HepG2 (cell line): Measurements from ENCODE around the gene ITGAE. TPM values are rescaled to one million over a fixed set of nuclear protein-coding genes. Genes with fewer than 3 reads are reported as not detected.

ENCODE experiments used
- ATAD3A ChIP-seq: sonication (generic); formaldehyde crosslinking; IDR thresholded peaks from 2 replicates; pipeline ENCODE4 v1.4.0; 2020; ENCODE audit warnings: missing genetic modification reagents
- ELF3 ChIP-seq: IDR thresholded peaks from 2 replicates; pipeline ENCODE4 v1.6.1; 2016; ENCODE audit warnings: missing genetic modification reagents, missing compliant biosample characterization
- HIVEP1 ChIP-seq: sonication (generic); formaldehyde crosslinking; IDR thresholded peaks from 2 replicates; pipeline ENCODE4 v1.4.0; 2020; ENCODE audit warnings: mild to moderate bottlenecking, missing genetic modification reagents
- MAF1 ChIP-seq: sonication (generic); formaldehyde crosslinking; IDR thresholded peaks from 2 replicates; pipeline ENCODE4 v1.5.0; 2020; ENCODE audit warnings: missing genetic modification reagents, borderline replicate concordance
- MBD4 ChIP-seq: IDR thresholded peaks from 2 replicates; pipeline ENCODE4 v1.6.1; 2012; ENCODE audit warnings: low read length, inconsistent platforms, borderline replicate concordance
- MTA1 ChIP-seq: sonication (generic); formaldehyde crosslinking; IDR thresholded peaks from 2 replicates; pipeline ENCODE4 v1.4.0; 2020; ENCODE audit warnings: missing genetic modification reagents, mild to moderate bottlenecking, borderline replicate concordance
- NCOA5 ChIP-seq: sonication (generic); formaldehyde crosslinking; IDR thresholded peaks from 2 replicates; pipeline ENCODE4 v1.4.0; 2020; ENCODE audit warnings: missing genetic modification reagents
- NFKBIZ ChIP-seq: IDR thresholded peaks from 2 replicates; pipeline ENCODE4 v1.6.1; 2018; ENCODE audit warnings: missing genetic modification reagents, missing compliant biosample characterization
- SNRNP70 ChIP-seq: fragments of 200-400 bp; formaldehyde crosslinking; IDR thresholded peaks from 2 replicates; pipeline ENCODE4 v1.6.1; 2017; ENCODE audit warnings: mild to moderate bottlenecking, low read depth, low read length, moderate library complexity
- ZBTB7B ChIP-seq: sonication (generic); formaldehyde crosslinking; IDR thresholded peaks from 2 replicates; pipeline ENCODE4 v1.4.0; 2020; ENCODE audit warnings: missing genetic modification reagents
- ZNF18 ChIP-seq: sonication (generic); formaldehyde crosslinking; IDR thresholded peaks from 2 replicates; pipeline ENCODE4 v1.8.0; 2022; ENCODE audit warnings: mild to moderate bottlenecking, missing genetic modification reagents; ENCODE audit not compliant: insufficient replicate concordance
- ZNF232 ChIP-seq: sonication (generic); formaldehyde crosslinking; IDR thresholded peaks from 2 replicates; pipeline ENCODE4 v1.4.0; 2020; ENCODE audit warnings: missing genetic modification reagents, borderline replicate concordance
- ZNF234 ChIP-seq: sonication (generic); formaldehyde crosslinking; conservative IDR thresholded peaks from 2 replicates; pipeline ENCODE4 v1.5.1; 2020; ENCODE audit warnings: mild to moderate bottlenecking, missing genetic modification reagents
- ZNF256 ChIP-seq: sonication (generic); formaldehyde crosslinking; conservative IDR thresholded peaks from 2 replicates; pipeline ENCODE4 v1.4.0; 2020; ENCODE audit warnings: missing genetic modification reagents
- ZNF530 ChIP-seq: sonication (generic); formaldehyde crosslinking; IDR thresholded peaks from 2 replicates; pipeline ENCODE4 v1.5.0; 2020; ENCODE audit warnings: low read depth, mild to moderate bottlenecking, missing genetic modification reagents
- ZNF563 ChIP-seq: sonication (generic); formaldehyde crosslinking; IDR thresholded peaks from 2 replicates; pipeline ENCODE4 v1.8.0; 2022; ENCODE audit warnings: mild to moderate bottlenecking, moderate library complexity, missing genetic modification reagents
- ZNF567 ChIP-seq: sonication (generic); formaldehyde crosslinking; IDR thresholded peaks from 2 replicates; pipeline ENCODE4 v1.8.1; 2023; ENCODE audit warnings: mild to moderate bottlenecking, missing genetic modification reagents, borderline replicate concordance
- ZNF615 ChIP-seq: sonication (generic); formaldehyde crosslinking; IDR thresholded peaks from 2 replicates; pipeline ENCODE4 v1.5.0; 2020; ENCODE audit warnings: mild to moderate bottlenecking, missing genetic modification reagents, borderline replicate concordance
- ZNF672 ChIP-seq: sonication (generic); formaldehyde crosslinking; IDR thresholded peaks from 2 replicates; pipeline ENCODE4 v1.8.1; 2022; ENCODE audit warnings: missing genetic modification reagents
- ZNF749 ChIP-seq: sonication (generic); formaldehyde crosslinking; IDR thresholded peaks from 2 replicates; pipeline ENCODE4 v1.8.0; 2022; ENCODE audit warnings: mild to moderate bottlenecking, missing genetic modification reagents, moderate library complexity, borderline replicate concordance
- ZNF768 ChIP-seq: sonication (generic); formaldehyde crosslinking; IDR thresholded peaks from 2 replicates; pipeline ENCODE4 v1.4.0; 2020; ENCODE audit warnings: missing genetic modification reagents
- polyA plus RNA-seq, 8 experiments: library from polyadenylated mRNA; depleted of rRNA in 3 of 8; stranded (reverse) in 7 of 8; unstranded in 1 of 8; fragments of >200 nt; fragmentation: Illumina TruSeq in 4 of 8; extraction: Trizol in 4 of 8; gene quantifications; 2 replicates each; pipeline versions ENCODE4 v1.2.1 to v1.2.3, GENCODE V29; 2011 to 2016; ENCODE audit warnings: low read depth in 4 of 8, missing spikeins in 1 of 8, mixed read lengths in 1 of 8; ENCODE audit not compliant: insufficient read depth in 1 of 8
- total RNA-seq, 5 experiments: library from RNA; depleted of rRNA; stranded (reverse); fragments of >200 nt; fragmentation: Illumina TruSeq; extraction: Trizol; gene quantifications; 2 replicates each; pipeline ENCODE4 v1.2.3, GENCODE V29; 2016; ENCODE audit warnings: low read depth in 1 of 5
- TF ChIP-seq, protein P1 (sequence below): sonication (generic); formaldehyde crosslinking; IDR thresholded peaks from 2 replicates; pipeline ENCODE4 v1.8.0; 2022; ENCODE audit warnings: mild to moderate bottlenecking, missing genetic modification reagents, moderate library complexity
- TF ChIP-seq, protein P2 (sequence below): sonication (generic); formaldehyde crosslinking; IDR thresholded peaks from 2 replicates; pipeline ENCODE4 v1.5.0; 2020; ENCODE audit warnings: mild to moderate bottlenecking, missing genetic modification reagents, borderline replicate concordance
- TF ChIP-seq, protein P3 (sequence below): sonication (generic); formaldehyde crosslinking; conservative IDR thresholded peaks from 2 replicates; pipeline ENCODE4 v1.8.0; 2022; ENCODE audit warnings: low read depth, missing genetic modification reagents

ITGAE gene
- total and polyA plus RNA-seq, 2 of the 13 experiments (the other 11 are each of a cell fraction or from before 2014, with no cell fraction given) = 42.3 to 49.0 TPM

GRCh38 chr17:3802461-3803307 is 1.7 kb upstream of the ITGAE start (continued):
- TF ChIP-seq ZNF234 (CRISPR knock-in tag) (no peak; the same call in 1 of the 2 replicates), NFKBIZ (peak; percentile 91), ELF3 (CRISPR knock-in tag) (peak; percentile 95), ZNF672 (no peak), NCOA5 (CRISPR knock-in tag) (no peak), ATAD3A (no peak), ZNF256 (CRISPR knock-in tag) (no peak), SNRNP70 (no peak), ZNF563 (CRISPR knock-in tag) (0 out of 2 replicates have a peak, but pooled peaks have one; percentile 17), MAF1 (CRISPR knock-in tag) (no peak; the same call in 1 of the 2 replicates), HIVEP1 (peak; percentile 61; the same call in 1 of the 2 replicates), ZNF530 (CRISPR knock-in tag) (no peak), ZBTB7B (CRISPR knock-in tag) (peak; percentile 100), ZNF18 (CRISPR knock-in tag) (peak; percentile 16), ZNF232 (CRISPR knock-in tag) (peak; percentile 68; the same call in 1 of the 2 replicates), ZNF615 (CRISPR knock-in tag) (no peak), ZNF567 (CRISPR knock-in tag) (no peak), MBD4 (no peak; the same call in 1 of the 2 replicates), ZNF768 (CRISPR knock-in tag) (0 out of 2 replicates have a peak, but pooled peaks have one; percentile 35), ZNF749 (CRISPR knock-in tag) (peak; percentile 50; the same call in 1 of the 2 replicates), MTA1 (CRISPR knock-in tag) (peak; percentile 96)
- TF ChIP-seq, protein P1, sequence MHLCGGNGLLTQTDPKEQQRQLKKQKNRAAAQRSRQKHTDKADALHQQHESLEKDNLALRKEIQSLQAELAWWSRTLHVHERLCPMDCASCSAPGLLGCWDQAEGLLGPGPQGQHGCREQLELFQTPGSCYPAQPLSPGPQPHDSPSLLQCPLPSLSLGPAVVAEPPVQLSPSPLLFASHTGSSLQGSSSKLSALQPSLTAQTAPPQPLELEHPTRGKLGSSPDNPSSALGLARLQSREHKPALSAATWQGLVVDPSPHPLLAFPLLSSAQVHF (CRISPR knock-in tag) = no peak
- TF ChIP-seq, protein P2, sequence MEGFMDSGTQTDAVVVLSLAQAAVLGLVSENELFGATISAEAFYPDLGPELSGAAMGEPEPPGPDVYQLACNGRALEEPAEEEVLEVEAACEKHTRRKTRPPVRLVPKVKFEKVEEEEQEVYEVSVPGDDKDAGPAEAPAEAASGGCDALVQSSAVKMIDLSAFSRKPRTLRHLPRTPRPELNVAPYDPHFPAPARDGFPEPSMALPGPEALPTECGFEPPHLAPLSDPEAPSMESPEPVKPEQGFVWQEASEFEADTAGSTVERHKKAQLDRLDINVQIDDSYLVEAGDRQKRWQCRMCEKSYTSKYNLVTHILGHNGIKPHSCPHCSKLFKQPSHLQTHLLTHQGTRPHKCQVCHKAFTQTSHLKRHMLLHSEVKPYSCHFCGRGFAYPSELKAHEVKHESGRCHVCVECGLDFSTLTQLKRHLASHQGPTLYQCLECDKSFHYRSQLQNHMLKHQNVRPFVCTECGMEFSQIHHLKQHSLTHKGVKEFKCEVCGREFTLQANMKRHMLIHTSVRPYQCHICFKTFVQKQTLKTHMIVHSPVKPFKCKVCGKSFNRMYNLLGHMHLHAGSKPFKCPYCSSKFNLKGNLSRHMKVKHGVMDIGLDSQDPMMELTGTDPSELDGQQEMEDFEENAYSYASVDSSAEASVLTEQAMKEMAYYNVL = peak; percentile 88; the same call in 1 of the 2 replicates
- TF ChIP-seq, protein P3, sequence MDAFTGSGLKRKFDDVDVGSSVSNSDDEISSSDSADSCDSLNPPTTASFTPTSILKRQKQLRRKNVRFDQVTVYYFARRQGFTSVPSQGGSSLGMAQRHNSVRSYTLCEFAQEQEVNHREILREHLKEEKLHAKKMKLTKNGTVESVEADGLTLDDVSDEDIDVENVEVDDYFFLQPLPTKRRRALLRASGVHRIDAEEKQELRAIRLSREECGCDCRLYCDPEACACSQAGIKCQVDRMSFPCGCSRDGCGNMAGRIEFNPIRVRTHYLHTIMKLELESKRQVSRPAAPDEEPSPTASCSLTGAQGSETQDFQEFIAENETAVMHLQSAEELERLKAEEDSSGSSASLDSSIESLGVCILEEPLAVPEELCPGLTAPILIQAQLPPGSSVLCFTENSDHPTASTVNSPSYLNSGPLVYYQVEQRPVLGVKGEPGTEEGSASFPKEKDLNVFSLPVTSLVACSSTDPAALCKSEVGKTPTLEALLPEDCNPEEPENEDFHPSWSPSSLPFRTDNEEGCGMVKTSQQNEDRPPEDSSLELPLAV = no peak; the same call in 1 of the 2 replicates
